Measurements from ENCODE around the gene ME1.

DNA sequence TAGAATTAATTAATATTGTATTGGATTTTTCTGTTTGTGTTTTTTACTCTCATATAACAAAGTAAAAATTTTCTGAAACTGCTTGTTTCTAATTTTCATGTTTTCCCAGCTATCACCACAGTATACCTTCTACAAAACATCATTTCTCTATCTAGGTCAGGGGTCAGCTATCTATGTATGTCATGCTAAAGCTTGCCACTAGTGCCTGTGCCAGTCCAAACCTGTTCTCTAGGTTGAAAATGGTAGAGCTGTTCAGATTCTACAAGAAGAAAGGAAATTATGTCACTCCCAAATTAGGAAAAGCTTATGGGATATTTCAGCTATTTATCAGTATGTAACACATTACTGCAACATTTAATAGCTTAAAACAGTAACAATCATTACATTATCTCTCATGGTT is 5.8 kb upstream of the ME1 start:
- TF ChIP-seq, protein P1, sequence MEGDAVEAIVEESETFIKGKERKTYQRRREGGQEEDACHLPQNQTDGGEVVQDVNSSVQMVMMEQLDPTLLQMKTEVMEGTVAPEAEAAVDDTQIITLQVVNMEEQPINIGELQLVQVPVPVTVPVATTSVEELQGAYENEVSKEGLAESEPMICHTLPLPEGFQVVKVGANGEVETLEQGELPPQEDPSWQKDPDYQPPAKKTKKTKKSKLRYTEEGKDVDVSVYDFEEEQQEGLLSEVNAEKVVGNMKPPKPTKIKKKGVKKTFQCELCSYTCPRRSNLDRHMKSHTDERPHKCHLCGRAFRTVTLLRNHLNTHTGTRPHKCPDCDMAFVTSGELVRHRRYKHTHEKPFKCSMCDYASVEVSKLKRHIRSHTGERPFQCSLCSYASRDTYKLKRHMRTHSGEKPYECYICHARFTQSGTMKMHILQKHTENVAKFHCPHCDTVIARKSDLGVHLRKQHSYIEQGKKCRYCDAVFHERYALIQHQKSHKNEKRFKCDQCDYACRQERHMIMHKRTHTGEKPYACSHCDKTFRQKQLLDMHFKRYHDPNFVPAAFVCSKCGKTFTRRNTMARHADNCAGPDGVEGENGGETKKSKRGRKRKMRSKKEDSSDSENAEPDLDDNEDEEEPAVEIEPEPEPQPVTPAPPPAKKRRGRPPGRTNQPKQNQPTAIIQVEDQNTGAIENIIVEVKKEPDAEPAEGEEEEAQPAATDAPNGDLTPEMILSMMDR (IDR thresholded peaks at IDR 0.05 in 2 of 3, conservative IDR thresholded peaks at IDR 0.05 in 1 of 3; ENCODE audit: insufficient read depth in 2 of 3, low read depth in 1 of 3, low read length in 3 of 3), result no peak
- TF ChIP-seq, protein P2, sequence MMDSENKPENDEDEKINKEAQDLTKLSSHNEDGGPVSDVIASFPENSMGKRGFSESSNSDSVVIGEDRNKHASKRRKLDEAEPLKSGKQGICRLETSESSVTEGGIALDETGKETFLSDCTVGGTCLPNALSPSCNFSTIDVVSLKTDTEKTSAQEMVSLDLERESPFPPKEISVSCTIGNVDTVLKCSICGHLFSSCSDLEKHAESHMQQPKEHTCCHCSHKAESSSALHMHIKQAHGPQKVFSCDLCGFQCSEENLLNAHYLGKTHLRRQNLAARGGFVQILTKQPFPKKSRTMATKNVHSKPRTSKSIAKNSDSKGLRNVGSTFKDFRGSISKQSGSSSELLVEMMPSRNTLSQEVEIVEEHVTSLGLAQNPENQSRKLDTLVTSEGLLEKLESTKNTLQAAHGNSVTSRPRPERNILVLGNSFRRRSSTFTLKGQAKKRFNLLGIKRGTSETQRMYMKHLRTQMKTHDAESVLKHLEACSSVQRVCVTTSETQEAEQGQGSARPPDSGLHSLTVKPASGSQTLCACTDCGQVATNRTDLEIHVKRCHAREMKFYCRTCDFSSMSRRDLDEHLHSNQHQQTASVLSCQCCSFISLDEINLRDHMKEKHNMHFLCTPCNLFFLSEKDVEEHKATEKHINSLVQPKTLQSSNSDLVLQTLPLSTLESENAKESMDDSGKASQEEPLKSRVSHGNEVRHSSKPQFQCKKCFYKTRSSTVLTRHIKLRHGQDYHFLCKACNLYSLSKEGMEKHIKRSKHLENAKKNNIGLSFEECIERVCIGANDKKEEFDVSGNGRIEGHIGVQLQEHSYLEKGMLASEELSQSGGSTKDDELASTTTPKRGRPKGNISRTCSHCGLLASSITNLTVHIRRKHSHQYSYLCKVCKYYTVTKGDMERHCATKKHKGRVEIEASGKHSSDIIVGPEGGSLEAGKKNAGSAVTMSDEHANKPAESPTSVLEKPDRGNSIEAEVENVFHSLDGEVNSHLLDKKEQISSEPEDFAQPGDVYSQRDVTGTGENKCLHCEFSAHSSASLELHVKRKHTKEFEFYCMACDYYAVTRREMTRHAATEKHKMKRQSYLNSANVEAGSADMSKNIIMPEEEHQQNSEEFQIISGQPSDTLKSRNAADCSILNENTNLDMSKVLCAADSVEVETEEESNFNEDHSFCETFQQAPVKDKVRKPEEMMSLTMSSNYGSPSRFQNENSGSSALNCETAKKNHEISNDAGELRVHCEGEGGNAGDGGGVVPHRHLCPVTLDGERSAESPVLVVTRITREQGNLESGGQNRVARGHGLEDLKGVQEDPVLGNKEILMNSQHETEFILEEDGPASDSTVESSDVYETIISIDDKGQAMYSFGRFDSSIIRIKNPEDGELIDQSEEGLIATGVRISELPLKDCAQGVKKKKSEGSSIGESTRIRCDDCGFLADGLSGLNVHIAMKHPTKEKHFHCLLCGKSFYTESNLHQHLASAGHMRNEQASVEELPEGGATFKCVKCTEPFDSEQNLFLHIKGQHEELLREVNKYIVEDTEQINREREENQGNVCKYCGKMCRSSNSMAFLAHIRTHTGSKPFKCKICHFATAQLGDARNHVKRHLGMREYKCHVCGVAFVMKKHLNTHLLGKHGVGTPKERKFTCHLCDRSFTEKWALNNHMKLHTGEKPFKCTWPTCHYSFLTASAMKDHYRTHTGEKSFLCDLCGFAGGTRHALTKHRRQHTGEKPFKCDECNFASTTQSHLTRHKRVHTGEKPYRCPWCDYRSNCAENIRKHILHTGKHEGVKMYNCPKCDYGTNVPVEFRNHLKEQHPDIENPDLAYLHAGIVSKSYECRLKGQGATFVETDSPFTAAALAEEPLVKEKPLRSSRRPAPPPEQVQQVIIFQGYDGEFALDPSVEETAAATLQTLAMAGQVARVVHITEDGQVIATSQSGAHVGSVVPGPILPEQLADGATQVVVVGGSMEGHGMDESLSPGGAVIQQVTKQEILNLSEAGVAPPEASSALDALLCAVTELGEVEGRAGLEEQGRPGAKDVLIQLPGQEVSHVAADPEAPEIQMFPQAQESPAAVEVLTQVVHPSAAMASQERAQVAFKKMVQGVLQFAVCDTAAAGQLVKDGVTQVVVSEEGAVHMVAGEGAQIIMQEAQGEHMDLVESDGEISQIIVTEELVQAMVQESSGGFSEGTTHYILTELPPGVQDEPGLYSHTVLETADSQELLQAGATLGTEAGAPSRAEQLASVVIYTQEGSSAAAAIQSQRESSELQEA (IDR thresholded peaks at IDR 0.05; ENCODE audit: low read depth), result no peak
- no peak for TF ChIP-seq RAD51 (IDR thresholded peaks at IDR 0.05; ENCODE audit: borderline replicate concordance, low read depth)
- no peak for TF ChIP-seq EHMT2 (IDR thresholded peaks at IDR 0.05)
- no peak for TF ChIP-seq ZNF239 (CRISPR knock-in tag; IDR thresholded peaks at IDR 0.05)
- no peak for TF ChIP-seq JUNB (CRISPR knock-in tag; conservative IDR thresholded peaks at IDR 0.05)
- no peak for TF ChIP-seq ETV1 (tag; conservative IDR thresholded peaks at IDR 0.05; ENCODE audit: low read depth)
- TF ChIP-seq RNF2 (IDR thresholded peaks at IDR 0.05), result no peak

Data from K562 (cell line).